ENCODE data around the gene AP2A2. TPM values are rescaled to one million over a fixed set of nuclear protein-coding genes. Genes with fewer than 3 reads are reported as not detected.

Gene AP2A2
- total RNA-seq, 1 experiment from 2014 or later: 47.1 TPM

GRCh38 chr11:886568-886967 is 39.1 kb upstream of the AP2A2 start (continued):
- TF ChIP-seq, protein P1, sequence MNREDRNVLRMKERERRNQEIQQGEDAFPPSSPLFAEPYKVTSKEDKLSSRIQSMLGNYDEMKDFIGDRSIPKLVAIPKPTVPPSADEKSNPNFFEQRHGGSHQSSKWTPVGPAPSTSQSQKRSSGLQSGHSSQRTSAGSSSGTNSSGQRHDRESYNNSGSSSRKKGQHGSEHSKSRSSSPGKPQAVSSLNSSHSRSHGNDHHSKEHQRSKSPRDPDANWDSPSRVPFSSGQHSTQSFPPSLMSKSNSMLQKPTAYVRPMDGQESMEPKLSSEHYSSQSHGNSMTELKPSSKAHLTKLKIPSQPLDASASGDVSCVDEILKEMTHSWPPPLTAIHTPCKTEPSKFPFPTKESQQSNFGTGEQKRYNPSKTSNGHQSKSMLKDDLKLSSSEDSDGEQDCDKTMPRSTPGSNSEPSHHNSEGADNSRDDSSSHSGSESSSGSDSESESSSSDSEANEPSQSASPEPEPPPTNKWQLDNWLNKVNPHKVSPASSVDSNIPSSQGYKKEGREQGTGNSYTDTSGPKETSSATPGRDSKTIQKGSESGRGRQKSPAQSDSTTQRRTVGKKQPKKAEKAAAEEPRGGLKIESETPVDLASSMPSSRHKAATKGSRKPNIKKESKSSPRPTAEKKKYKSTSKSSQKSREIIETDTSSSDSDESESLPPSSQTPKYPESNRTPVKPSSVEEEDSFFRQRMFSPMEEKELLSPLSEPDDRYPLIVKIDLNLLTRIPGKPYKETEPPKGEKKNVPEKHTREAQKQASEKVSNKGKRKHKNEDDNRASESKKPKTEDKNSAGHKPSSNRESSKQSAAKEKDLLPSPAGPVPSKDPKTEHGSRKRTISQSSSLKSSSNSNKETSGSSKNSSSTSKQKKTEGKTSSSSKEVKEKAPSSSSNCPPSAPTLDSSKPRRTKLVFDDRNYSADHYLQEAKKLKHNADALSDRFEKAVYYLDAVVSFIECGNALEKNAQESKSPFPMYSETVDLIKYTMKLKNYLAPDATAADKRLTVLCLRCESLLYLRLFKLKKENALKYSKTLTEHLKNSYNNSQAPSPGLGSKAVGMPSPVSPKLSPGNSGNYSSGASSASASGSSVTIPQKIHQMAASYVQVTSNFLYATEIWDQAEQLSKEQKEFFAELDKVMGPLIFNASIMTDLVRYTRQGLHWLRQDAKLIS (CRISPR knock-in tag; IDR thresholded peaks at IDR 0.05; ENCODE audit: borderline replicate concordance): no peak
- TF ChIP-seq, protein P2, sequence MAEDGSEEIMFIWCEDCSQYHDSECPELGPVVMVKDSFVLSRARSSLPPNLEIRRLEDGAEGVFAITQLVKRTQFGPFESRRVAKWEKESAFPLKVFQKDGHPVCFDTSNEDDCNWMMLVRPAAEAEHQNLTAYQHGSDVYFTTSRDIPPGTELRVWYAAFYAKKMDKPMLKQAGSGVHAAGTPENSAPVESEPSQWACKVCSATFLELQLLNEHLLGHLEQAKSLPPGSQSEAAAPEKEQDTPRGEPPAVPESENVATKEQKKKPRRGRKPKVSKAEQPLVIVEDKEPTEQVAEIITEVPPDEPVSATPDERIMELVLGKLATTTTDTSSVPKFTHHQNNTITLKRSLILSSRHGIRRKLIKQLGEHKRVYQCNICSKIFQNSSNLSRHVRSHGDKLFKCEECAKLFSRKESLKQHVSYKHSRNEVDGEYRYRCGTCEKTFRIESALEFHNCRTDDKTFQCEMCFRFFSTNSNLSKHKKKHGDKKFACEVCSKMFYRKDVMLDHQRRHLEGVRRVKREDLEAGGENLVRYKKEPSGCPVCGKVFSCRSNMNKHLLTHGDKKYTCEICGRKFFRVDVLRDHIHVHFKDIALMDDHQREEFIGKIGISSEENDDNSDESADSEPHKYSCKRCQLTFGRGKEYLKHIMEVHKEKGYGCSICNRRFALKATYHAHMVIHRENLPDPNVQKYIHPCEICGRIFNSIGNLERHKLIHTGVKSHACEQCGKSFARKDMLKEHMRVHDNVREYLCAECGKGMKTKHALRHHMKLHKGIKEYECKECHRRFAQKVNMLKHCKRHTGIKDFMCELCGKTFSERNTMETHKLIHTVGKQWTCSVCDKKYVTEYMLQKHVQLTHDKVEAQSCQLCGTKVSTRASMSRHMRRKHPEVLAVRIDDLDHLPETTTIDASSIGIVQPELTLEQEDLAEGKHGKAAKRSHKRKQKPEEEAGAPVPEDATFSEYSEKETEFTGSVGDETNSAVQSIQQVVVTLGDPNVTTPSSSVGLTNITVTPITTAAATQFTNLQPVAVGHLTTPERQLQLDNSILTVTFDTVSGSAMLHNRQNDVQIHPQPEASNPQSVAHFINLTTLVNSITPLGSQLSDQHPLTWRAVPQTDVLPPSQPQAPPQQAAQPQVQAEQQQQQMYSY (CRISPR knock-in tag; IDR thresholded peaks at IDR 0.05): no peak
- TF ChIP-seq, protein P3, sequence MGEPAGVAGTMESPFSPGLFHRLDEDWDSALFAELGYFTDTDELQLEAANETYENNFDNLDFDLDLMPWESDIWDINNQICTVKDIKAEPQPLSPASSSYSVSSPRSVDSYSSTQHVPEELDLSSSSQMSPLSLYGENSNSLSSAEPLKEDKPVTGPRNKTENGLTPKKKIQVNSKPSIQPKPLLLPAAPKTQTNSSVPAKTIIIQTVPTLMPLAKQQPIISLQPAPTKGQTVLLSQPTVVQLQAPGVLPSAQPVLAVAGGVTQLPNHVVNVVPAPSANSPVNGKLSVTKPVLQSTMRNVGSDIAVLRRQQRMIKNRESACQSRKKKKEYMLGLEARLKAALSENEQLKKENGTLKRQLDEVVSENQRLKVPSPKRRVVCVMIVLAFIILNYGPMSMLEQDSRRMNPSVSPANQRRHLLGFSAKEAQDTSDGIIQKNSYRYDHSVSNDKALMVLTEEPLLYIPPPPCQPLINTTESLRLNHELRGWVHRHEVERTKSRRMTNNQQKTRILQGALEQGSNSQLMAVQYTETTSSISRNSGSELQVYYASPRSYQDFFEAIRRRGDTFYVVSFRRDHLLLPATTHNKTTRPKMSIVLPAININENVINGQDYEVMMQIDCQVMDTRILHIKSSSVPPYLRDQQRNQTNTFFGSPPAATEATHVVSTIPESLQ (CRISPR knock-in tag; IDR thresholded peaks at IDR 0.05): no peak

DNA sequence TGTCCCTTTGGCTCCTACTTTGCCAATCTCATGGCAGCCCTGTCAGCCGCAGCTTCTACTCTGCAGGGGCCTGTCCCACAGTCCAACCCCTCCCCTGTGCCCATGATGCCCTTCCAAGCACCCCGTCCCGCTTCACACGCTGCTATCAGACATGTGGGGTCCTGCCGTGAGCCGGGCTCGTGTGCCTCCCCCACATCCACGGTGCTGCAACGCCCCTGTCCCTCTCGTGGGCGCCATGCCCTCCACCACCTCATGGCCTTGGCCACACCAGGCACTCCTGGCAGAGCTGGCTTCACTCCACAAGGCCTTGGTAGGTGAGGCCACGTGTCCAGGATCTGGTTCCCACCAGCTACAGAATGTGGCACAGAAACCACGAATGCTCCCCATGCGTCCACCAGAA is 38.1 kb upstream of the AP2A2 start:
- DNase-seq (ENCODE audit: low spot score) (no peak), ATAC-seq (no peak)
- Mint-ChIP-seq H3K27ac (no peak overlapping the region), H3K4me1 (no peaks in the 10 kb centered on the region), H3K27me3 (ENCODE audit: low read depth) (no peaks in the 10 kb centered on the region), H3K9me3 (no peaks in the 10 kb centered on the region), H3K4me3 (no peak overlapping the region), H3K36me3 (peaks cover 19% of the 10 kb centered on the region)
- ChIA-PET CTCF (interaction anchor here (0.9 kb wide), 1 partner anchor 10 kb away, joined by 3 read pairs; no protein-coding TSS in a partner anchor), POLR2A (no interaction called here)
- TF ChIP-seq ZBTB43 (CRISPR knock-in tag; IDR thresholded peaks at IDR 0.05) (no peak), ZNF121 (CRISPR knock-in tag; IDR thresholded peaks at IDR 0.05) (no peak), RELA (CRISPR knock-in tag; IDR thresholded peaks at IDR 0.05; ENCODE audit: borderline replicate concordance) (no peak), HMGA2 (CRISPR knock-in tag; IDR thresholded peaks at IDR 0.05) (no peak), FOXK1 (CRISPR knock-in tag; IDR thresholded peaks at IDR 0.05) (no peak), ZNF512 (CRISPR knock-in tag; IDR thresholded peaks at IDR 0.05; ENCODE audit: borderline replicate concordance) (no peak), NFE2L1 (CRISPR knock-in tag; IDR thresholded peaks at IDR 0.05) (no peak), CBFB (CRISPR knock-in tag; IDR thresholded peaks at IDR 0.05; ENCODE audit: low read depth) (no peak), ELF4 (CRISPR knock-in tag; IDR thresholded peaks at IDR 0.05; ENCODE audit: low read depth) (no peak), ZNF671 (CRISPR knock-in tag; IDR thresholded peaks at IDR 0.05) (no peak), TCF7 (CRISPR knock-in tag; IDR thresholded peaks at IDR 0.05; ENCODE audit: low read depth) (no peak), FOXJ3 (CRISPR knock-in tag; IDR thresholded peaks at IDR 0.05; ENCODE audit: borderline replicate concordance) (no peak)
- TF ChIP-seq, protein P4, sequence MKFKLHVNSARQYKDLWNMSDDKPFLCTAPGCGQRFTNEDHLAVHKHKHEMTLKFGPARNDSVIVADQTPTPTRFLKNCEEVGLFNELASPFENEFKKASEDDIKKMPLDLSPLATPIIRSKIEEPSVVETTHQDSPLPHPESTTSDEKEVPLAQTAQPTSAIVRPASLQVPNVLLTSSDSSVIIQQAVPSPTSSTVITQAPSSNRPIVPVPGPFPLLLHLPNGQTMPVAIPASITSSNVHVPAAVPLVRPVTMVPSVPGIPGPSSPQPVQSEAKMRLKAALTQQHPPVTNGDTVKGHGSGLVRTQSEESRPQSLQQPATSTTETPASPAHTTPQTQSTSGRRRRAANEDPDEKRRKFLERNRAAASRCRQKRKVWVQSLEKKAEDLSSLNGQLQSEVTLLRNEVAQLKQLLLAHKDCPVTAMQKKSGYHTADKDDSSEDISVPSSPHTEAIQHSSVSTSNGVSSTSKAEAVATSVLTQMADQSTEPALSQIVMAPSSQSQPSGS (CRISPR knock-in tag; IDR thresholded peaks at IDR 0.05; ENCODE audit: borderline replicate concordance, low read depth): no peak
- TF ChIP-seq, protein P5, sequence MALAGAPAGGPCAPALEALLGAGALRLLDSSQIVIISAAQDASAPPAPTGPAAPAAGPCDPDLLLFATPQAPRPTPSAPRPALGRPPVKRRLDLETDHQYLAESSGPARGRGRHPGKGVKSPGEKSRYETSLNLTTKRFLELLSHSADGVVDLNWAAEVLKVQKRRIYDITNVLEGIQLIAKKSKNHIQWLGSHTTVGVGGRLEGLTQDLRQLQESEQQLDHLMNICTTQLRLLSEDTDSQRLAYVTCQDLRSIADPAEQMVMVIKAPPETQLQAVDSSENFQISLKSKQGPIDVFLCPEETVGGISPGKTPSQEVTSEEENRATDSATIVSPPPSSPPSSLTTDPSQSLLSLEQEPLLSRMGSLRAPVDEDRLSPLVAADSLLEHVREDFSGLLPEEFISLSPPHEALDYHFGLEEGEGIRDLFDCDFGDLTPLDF (CRISPR knock-in tag; IDR thresholded peaks at IDR 0.05): no peak
- TF ChIP-seq, protein P6, sequence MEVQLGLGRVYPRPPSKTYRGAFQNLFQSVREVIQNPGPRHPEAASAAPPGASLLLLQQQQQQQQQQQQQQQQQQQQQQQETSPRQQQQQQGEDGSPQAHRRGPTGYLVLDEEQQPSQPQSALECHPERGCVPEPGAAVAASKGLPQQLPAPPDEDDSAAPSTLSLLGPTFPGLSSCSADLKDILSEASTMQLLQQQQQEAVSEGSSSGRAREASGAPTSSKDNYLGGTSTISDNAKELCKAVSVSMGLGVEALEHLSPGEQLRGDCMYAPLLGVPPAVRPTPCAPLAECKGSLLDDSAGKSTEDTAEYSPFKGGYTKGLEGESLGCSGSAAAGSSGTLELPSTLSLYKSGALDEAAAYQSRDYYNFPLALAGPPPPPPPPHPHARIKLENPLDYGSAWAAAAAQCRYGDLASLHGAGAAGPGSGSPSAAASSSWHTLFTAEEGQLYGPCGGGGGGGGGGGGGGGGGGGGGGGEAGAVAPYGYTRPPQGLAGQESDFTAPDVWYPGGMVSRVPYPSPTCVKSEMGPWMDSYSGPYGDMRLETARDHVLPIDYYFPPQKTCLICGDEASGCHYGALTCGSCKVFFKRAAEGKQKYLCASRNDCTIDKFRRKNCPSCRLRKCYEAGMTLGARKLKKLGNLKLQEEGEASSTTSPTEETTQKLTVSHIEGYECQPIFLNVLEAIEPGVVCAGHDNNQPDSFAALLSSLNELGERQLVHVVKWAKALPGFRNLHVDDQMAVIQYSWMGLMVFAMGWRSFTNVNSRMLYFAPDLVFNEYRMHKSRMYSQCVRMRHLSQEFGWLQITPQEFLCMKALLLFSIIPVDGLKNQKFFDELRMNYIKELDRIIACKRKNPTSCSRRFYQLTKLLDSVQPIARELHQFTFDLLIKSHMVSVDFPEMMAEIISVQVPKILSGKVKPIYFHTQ (CRISPR knock-in tag; IDR thresholded peaks at IDR 0.05): no peak

Measured in WTC11 (cell line).